ENCODE measurements around the gene ZCCHC2.
A peak's percentile ranks its signal among the peaks of the same experiment; 100 is the strongest.

ZCCHC2 gene

GRCh38 chr18:62574776-62575175 is 52.0 kb downstream of the ZCCHC2 start:
- H3K4me3 ChIP-seq (ENCODE audit: low read depth, low read length) = no peak overlapping the region

GRCh38 chr18:62576271-62576670 is 53.4 kb downstream of the ZCCHC2 start:
- no peak overlapping the region for H3K4me3 ChIP-seq (ENCODE audit: low read depth, low read length)

GRCh38 chr18:62576845-62577512 is 54.2 kb downstream of the ZCCHC2 start:
- H3K4me3 ChIP-seq (ENCODE audit: low read depth, low read length) = no peak overlapping the region

GRCh38 chr18:62577765-62578164 is 54.9 kb downstream of the ZCCHC2 start:
- no peak overlapping the region for H3K4me3 ChIP-seq (ENCODE audit: low read depth, low read length)

GRCh38 chr18:62578980-62579511 is 56.2 kb downstream of the ZCCHC2 start:
- no peak overlapping the region for H3K4me3 ChIP-seq (ENCODE audit: low read depth, low read length)

- H3K4me3 ChIP-seq (ENCODE audit: low read depth, low read length) = no peak overlapping the region
These were observed 60.6 kb downstream of the ZCCHC2 start for GRCh38 chr18:62583376-62583775.

GRCh38 chr18:62584241-62585120 is 61.7 kb downstream of the ZCCHC2 start:
- H3K4me3 ChIP-seq (ENCODE audit: low read depth, low read length) = no peak overlapping the region

GRCh38 chr18:62585274-62586150 is 62.7 kb downstream of the ZCCHC2 start:
- no peak overlapping the region for H3K4me3 ChIP-seq (ENCODE audit: low read depth, low read length)

GRCh38 chr18:62586151-62586774 is 63.4 kb downstream of the ZCCHC2 start:
- H3K4me3 ChIP-seq (ENCODE audit: low read depth, low read length) = no peak overlapping the region

GRCh38 chr18:62586781-62587487 is 64.1 kb downstream of the ZCCHC2 start:
- H3K4me3 ChIP-seq (ENCODE audit: low read depth, low read length) = no peak overlapping the region

- no peak overlapping the region for H3K4me3 ChIP-seq (ENCODE audit: low read depth, low read length)
These were observed 64.9 kb downstream of the ZCCHC2 start for GRCh38 chr18:62587689-62588088.

GRCh38 chr18:62588217-62588616 is 65.4 kb downstream of the ZCCHC2 start:
- no peak overlapping the region for H3K4me3 ChIP-seq (ENCODE audit: low read depth, low read length)

- no peak overlapping the region for H3K4me3 ChIP-seq (ENCODE audit: low read depth, low read length)
These were observed 68.2 kb downstream of the ZCCHC2 start for GRCh38 chr18:62590799-62591590.

- peak overlapping the region; percentile 48 for H3K4me3 ChIP-seq (ENCODE audit: low read depth, low read length)
These were observed 73.5 kb downstream of the ZCCHC2 start for GRCh38 chr18:62596145-62597005.

GRCh38 chr18:62601871-62602270 is 79.0 kb downstream of the ZCCHC2 start:
- no peak overlapping the region for H3K4me3 ChIP-seq (ENCODE audit: low read depth, low read length)

GRCh38 chr18:62602706-62603105 is 79.9 kb downstream of the ZCCHC2 start:
- no peak overlapping the region for H3K4me3 ChIP-seq (ENCODE audit: low read depth, low read length)

- H3K4me3 ChIP-seq (ENCODE audit: low read depth, low read length) = no peak overlapping the region
These were observed 80.4 kb downstream of the ZCCHC2 start for GRCh38 chr18:62603211-62603610.

GRCh38 chr18:62603979-62604378 is 81.2 kb downstream of the ZCCHC2 start:
- no peak overlapping the region for H3K4me3 ChIP-seq (ENCODE audit: low read depth, low read length)

All from iPS-11a (cell line).